HG03139 (cell line): Measurements from ENCODE around the gene LPCAT1.

Experiments
- ATAC-seq: cut with Tn5 transposase; IDR thresholded peaks from one replicate; pipeline ENCODE4 v1.9.1; 2021; ENCODE audit not compliant: unreplicated experiment

The LPCAT1 gene

DNA sequence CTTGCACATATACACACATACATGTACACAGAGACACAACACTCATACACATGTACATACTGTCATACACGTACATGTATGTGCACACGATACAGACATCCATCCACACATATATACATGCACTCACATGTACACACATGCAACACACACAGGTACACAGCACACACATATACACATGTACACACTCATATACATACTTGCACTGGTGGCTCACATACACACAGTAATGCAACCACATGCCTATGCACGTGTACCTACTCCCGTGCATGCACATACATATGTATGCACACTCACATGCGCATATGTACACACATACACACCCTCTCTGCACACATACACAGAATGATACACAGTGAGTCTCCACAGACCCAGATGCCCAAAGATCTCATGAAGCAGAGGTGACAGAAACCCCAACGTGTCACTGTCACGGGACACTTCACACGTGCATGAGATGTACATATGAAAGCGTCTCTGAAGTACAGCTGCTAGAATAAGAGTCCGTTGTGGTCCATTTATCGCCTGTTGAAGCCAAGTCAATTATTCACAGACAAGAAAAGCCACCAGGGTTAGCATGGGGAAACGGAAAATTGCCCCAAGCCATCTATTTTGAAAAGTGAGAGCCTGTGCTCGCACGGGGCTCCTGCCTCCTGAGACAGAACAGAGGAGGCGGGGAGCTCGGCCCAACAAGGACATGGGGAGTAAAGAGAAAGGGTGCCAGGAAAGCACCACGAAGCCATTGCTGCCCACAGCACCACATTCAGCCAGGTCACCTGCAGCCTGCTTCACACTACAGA is 24.9 kb downstream of the LPCAT1 start:
- peak; percentile 34 for ATAC-seq

DNA sequence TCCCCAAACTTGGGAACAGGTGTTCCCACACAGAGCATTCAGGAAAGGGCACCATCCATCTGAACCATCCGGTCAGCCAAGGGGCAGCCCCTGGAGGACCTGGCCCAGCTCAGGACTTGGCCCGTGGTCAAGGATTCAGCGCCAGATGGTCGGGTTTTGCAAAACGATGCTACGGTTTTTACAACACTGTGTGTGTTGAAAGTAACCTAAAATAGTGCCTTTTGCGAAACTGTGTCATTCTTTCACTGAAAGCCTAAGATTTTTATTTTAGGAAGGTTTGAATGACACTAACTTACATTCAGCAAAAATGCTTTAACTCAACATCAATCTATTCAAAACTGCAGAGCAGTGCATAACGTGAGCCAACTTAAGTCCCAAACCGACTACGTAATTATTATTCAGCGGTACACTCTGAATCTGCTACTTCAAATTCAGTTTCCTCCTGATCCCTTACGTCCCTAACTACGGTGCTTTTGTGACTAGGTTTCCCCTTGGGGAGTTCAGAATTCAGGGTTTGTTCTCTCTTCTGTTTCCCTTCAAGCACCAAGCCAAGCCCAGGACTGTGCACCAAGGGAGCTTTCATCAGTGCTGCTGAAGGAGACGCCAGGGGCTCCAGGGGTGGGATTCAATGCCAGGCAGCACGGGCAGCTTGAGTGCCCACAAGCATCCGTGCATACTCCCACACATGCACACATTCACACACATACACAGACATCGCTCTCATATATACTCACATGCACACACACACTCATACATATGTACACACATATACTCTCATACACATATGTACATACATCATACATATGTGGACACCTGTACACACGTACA is 25.8 kb downstream of the LPCAT1 start:
- peak; percentile 6 for ATAC-seq

DNA sequence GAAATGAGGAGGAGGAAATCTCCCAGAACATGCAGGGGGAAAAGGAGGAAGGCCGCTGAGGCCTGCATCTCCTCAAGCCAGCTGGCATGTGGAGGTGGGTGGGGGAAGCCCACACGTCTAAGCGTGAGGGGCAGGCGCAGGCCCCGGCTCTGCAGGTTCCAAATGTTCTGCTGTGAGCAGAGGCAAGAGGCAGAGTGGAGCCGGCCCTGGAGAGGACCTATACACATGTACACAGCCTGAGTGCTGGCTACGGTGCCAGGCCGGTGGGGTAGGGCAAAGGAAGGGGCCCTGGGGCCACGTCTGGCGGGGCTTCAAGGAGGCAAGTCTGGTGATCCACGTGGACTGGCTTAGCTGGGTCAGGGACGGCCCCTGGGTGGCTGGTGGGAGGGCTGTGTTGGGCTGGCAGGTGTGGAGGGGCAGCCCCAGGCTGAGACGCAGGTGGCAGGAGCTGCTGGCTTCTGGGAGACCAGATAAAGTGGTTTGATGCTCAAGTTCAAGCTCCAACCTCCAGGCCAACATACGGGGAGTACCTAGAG is 26.4 kb downstream of the LPCAT1 start:
- peak; percentile 17 for ATAC-seq

DNA sequence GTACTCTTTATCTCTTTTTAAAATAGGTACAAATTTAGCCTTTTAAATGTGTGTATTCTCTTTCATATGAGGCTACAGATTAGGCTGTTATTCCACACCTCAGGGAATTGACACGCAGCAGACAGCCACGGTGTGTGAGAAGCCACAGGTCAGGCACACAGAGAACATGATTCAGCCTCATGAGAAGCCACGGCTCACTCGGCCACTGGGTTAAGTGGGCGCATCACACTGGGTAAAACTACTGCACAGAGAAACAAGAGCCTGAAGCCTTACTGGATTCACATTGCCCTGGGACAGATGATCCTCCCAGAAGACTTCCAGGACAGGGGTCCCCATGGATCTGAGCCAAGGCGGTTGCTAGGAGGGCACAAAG is 28.2 kb downstream of the LPCAT1 start:
- ATAC-seq, result no peak

DNA sequence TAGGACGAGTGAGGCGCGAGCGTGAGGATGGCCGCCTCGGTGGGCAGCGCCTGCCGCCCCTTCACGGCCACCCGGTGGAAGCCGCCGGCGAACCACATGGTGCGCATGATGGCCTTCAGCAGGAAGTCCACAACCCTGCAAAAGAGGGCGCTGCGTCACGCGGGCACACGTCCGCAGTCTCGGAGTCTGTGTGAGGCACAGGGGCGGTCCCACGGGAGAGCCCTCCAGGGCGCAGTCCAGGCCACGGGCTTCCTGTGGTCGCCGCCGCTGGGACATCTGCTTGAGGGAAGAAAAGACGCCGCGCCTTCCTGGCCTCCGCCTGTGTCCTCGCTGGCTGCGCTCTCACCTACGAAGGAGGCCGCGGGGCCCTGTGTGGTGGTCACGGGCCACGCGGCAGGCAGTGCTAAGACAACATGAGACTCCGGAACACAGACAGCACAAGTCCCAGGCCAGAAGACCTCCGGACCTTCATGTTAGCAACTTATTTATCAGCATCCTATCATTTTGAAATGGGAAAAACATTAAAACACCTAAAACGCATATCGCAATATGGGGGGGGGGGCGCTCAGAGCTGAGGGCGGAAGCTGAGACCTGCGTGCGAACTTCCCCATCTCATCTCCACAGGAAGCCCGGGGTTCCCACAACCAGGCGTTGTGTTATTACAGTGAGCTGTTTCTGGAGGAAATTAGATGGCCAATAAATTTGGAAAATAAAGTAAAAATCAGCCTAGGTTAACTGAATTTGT is 28.8 kb downstream of the LPCAT1 start:
- peak; percentile 42 for ATAC-seq

DNA sequence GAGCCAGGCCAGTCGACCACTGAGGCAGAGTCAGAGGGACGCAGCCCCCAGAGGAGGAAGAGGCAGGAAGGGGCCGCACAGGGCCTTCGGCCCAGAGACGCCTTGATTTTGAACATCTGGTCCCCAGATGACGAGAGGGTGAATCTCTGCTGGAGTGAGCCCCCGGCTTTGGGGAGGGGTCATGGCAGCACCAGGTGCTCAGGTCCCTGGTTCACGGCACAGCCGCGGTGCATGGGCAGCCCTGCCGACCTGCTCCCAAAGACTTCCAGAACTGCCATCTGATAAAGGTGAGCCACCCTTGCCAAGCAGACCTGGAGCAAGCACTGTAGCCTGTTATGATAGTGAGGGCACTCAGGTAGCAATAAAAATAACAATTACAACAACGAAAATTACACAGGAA is 29.8 kb downstream of the LPCAT1 start:
- ATAC-seq, result no peak

DNA sequence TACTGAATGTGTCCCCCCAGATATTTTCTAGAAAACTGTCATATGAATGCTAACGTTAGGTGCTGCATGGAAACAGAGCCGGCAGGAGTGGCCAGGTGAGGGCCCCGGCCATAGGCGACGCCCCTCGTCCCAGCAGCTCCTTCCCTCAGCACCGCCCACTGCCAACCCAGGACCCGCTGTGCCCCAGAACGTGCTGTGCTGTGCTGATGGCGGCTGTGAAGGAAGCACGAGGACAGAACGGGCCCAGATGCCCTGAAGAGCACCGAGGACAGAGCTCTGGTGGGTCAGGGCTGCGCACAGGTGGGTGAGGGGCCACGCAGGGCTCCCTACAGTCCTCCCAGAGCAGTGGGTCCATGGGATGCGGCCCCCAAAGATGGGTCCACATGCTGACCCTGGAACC is 30.3 kb downstream of the LPCAT1 start:
- ATAC-seq, result no peak

DNA sequence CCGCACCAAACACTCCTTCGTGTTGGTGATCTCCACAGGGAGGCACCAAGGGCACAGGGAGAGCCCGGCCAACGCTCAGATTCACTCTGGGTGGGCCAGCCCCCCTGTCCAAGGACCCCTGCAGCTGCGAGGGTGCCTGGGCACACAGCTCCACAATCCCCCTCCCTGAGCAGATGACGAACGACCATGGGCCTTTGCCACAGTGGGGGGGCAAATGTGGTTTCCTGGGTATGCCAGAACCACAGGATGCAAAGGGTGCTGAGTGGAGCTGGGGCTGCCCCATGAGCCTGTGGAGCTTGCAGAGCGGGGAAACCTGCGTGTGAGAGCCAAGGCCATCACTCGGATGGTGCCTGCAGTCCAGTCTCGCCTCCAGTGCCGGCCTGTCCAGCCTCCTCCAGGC is 31.0 kb downstream of the LPCAT1 start:
- no peak for ATAC-seq

DNA sequence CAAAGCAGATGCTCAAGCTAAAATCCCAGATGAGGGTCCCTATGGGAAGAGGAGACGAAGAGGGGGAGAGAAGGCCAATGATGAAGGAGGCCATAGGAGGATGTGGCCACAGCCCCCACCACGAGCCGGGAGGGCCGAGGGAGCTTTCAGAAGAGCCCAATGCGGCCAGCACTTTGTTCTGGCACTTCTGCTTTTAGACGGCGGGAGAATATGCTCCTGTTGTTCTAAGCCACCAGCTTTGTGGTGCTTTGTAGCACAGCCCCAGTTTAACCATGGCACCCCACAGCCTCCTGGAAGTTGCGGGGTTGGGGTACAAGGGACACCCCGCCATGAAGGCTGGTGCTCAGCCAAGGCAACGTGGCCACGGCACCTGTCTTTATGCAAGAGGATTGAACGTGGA is 33.4 kb downstream of the LPCAT1 start:
- no peak for ATAC-seq

DNA sequence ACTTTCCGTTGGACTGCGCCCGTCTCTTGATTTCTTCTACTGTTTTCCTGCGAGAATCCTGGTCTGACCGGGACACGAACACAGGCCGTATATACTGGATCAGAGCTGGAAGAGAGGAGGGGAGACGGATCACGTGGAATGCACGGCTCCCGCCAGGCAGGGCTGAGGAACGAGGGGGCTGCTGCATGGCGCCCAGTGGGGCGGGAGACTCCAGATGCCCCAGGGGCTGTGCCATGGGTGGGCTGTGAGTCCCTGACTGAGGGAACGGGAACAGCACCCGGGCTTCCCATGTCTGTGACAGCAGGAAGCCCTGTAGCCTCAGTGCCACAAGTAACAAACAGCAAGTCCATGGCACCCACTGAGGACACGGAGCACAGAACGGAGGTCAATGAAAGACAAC is 34.0 kb downstream of the LPCAT1 start:
- ATAC-seq, result no peak

DNA sequence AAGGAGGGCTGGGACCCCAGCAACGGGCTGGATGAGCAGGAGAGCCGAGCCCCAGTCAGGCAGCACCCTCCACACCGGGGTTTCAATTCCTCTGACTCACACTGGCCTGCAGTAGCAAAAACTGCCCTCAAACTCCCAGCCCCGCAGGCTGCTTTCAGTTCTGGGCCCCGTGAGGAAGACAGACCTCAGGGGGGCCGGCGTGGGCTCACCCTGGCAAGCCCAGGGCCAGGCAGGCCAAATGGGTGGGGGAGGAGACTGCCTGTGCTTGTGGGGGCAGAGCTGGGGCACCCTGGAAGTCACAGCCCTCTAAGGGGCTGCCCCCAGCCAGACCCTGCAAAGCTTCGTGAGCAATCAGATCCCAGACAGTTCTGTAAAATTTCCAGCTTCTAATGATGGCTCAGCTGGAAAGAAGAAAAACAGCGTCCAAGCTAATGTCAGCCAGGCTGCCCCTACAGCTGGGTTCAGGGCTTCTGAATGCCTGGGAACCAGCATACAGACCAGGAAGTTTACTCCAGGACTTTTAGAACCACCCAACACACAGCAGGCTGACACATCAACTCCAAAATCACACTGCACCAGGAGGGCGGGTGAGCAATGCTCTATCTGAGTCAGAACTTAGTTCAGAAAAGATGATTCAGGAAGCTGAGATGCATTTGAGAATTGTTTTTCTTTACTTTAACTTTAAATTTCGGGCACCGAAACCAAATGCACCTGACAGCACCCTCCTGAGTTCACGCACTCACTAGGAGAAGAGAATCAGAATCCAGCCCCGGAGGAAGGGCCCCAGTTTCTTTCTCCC is 34.7 kb downstream of the LPCAT1 start:
- ATAC-seq, result peak; percentile 40

DNA sequence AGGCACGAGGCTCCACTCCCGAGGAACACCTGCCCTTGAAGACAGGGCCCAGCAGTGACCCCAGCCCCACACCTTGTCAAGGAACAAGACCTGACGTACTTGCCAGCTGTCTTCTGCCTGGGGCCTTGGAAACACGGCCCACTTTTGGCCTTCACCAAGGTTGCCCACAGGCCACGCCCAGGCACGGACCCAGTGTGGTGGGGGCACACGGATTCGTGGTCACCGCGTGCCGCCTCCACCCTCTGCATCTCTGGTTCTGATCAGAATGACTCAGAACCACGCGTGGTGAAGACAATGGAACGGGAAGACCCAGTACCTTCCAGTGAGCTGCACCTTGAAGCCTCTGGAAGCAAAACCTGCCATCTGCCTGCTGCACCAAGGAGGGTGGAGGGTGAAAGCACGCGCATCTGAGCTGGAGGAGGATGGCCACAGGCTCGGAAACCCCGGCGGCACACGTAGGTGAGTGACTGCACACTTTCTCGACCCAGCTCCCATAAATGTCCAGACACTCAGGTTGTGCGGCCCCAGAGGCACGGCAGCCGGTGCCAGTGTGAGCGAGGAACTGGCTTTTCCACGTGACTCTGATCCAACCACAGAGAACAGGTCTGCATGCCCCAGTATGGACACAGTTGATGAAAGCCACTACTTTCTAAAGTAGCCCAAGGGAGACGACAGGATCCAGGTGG is 36.5 kb downstream of the LPCAT1 start:
- ATAC-seq, result no peak

DNA sequence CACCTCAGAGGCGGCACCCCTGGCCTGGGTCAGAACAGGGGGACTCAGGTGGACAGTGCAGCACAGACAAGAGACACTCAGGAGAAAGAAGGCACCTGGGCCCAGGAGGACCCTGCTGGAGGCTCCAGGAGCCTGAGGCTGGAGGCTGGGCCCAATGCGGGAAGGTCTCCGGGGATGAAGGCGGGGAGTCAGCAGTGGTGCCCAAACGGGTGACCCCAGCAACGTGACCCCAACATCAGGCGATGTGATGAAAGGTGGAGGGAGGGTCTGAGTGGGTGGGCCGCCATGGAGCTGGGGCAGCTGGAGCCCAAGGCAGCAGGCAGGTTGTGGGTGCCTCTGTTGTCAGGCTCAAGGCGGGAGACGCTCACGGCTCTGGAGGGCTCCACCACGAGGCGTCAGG is 37.5 kb downstream of the LPCAT1 start:
- no peak for ATAC-seq

DNA sequence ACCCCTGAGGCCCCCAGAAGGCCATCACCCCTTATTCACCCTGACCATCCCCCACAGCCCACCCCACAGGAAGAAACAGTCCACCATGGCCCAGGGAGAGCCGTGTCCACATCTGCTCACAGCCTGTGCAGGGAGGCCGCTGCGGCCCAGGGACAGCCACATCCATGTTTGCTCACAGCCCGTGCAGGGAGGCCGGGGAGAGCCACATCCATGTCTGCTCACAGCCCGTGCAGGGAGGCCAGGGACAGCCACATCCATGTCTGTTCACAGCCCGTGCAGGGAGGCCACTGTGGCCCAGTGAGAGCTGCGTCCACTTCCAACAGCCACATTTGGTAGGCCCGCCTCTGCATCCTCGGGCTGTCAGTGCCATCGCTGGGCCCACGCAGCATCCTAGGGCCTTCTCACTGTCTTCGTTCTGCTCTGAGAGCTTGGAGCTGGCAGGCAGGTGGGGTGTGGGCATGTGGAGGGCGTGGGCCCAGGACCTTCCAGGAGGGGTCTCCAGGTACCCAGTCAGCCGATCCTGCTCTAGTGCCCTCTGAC is 38.1 kb downstream of the LPCAT1 start:
- no peak for ATAC-seq

DNA sequence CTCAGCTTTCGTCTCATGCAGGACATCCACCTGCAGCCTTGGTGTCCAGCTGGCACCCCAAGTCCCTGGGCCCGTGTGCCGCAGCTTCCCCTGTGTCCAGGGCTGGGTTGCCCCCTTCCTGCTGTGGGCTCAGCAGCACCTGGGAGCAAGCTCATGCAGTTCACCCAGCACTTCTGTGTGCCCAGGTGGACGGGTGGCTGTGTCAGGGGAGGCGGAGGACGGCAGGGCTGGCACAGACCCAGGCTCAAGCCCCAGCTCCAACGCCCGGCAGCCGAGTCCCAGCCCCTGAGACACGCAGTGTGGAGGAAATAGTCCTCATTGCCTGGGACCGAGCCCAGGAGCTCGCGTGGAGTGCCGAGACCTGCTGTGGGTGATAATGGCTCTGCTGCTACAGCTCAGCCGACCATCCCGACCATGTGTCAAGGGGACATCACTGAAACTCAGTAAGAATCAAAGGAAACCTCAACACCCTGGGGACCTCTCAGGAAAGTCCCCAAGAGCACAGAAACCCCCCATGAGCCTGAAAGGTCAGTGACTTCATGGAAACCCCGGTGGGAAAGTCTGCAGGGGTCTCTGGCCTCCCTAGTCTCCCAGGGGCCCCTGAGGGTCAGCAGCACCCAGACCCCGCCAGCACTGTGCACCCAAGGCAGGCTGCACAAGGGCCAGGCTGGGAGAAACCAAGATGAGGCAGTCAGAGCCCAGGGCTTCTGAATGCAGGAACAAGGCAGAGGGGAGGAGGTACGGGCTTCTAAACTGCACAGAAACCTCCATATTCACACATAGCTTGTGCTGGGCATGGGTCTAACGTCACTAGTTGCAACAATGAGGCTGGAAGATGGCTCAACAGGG is 38.8 kb downstream of the LPCAT1 start:
- ATAC-seq, result peak; percentile 43

DNA sequence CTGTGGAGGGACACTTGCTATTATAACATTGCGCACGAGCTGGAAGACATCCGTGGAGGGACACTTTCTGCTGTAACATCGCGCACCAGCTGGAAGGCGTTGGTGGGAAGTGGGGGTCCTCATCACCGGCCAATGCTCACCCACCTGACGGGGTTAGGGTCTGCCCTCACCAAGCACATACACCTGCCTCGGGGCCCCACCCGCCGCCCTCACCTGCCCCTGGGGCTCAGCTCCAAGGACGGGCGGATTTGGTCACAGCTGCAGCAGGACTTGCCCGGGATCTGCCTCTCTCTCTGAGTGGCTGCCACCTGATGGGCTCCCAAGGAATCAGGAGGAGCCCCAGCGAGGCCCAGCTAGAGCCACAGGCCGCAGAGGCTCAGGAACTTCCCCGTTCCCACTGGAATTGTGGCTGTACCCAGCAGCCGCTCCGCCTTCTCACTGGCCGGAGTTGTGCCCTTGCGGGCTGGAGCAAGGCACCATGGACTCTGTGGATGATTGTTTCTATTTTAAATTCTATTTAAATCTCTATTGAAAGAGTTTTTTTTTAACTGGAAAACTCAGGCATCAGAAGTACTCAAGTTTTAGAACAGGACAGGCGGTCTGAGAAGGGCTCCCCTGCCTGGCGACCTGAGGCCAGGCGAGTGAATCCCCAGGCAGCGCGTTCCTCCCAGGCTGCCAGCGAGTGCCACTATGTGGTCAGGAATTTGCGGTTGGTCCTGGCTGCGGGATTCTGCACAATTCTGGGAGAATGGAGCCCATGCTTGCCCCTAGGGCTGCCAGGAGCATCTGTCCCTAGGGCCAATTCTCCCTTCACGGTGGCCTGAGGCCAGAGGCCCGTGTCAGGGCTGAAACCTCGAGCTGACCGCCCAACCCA is 39.7 kb downstream of the LPCAT1 start:
- ATAC-seq, result no peak

DNA sequence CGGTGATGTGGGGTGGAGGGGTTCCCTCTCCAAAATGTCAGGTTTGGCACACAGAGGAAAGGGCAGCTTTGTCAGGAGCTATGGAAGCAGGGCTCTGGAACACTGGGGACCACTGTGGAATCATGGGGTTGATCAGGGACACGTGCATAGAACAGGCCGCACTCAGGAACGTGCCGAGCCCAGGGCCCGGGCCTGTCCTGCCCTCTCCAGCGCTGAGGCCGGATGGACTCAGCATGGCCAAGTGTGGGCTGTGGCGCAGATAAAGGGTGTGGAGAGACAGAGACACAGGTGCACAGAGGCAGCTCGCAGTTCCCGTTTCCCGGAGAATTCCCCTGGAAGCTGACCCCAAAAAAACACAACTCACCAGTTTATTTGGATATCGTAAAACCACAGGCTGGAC is 40.7 kb downstream of the LPCAT1 start:
- no peak for ATAC-seq

DNA sequence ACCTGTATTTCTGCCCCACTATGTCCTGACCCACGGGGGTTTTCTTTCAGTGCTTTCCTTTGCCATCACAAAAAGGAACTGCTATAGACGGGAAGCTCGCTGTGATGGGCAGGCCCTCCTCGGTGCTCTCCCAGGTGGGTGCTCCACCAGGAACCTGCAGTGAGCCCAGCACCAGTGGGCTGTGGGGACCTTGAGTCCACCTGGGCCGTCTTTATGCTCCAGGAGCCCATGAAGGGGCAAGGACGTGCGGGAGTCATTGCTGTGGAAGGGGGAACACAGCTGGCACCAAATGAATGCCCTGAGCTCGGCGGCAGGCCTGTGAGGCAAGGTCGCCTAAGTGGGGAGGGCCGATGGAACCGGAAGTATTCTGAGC is 41.8 kb downstream of the LPCAT1 start:
- no peak for ATAC-seq
